HPDE6-E6E7 (cell line): Measurements from ENCODE around the gene MICALL2.

ENCODE experiments used
- DNase-seq: peaks from one replicate; pipeline ENCODE4 v3.0.0; 2011; ENCODE audit warnings: missing footprints; ENCODE audit errors: extremely low spot score

Gene MICALL2

DNA sequence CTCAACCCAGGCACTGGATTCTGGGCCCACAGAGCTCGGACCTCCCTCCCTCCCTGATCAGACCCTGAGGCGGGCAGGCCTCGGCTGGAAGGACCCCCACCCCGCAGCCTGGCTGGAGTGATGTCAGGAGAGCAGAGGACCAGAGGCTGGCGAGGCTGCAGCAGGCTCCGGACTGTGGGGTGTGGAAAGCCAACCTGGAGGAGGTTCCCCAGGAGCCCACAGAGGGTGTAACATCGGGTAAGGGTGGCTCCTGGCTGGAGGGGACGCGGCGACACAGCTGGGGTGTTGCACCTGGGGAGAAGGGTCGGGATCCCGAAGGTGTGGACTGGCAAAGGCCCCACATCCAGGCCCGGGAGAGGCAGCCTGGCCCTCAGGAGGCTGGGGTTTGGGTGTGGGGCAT, 8.9 kb upstream of the MICALL2 start:
- DNase-seq, result no peak

DNA sequence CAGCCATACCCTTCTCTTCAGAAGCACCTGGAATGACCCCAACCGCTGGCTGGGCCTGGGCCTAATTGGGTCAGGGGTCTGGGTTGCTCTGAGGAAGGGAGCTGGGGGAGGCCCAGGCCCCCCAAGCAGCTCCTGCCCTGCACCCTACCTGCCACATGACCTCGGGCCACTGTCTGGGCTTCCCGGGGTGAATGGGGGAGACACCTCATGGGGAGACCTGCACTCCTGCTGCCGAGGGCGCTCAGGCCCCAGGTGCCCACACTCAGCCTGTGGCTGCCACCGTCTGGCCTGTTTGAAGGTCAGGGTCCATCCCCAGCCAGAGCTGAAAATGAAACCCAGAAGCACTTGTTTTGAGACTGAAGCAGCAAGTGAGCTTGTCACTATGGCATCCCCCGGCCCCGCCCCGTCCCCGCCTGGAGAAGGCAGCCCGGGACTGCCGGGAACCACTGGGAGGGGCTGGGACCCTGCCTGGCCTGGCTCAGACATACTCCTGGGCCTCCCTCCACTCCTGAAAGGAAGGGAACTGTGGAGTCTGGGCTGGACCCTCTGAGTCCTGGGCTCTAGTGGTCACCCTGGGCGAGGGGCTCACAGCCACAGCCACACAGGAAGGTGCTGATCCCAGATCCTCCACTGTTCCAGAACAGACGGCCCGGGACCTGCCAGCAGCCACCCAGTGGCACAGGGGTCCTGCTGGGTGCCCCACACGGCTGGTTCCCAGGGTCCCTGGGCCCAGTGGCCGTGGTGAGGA, 7.4 kb upstream of the MICALL2 start:
- DNase-seq, result no peak

GRCh38 chr7:1464694-1465093, 5.4 kb upstream of the MICALL2 start:
- no peak for DNase-seq

DNA sequence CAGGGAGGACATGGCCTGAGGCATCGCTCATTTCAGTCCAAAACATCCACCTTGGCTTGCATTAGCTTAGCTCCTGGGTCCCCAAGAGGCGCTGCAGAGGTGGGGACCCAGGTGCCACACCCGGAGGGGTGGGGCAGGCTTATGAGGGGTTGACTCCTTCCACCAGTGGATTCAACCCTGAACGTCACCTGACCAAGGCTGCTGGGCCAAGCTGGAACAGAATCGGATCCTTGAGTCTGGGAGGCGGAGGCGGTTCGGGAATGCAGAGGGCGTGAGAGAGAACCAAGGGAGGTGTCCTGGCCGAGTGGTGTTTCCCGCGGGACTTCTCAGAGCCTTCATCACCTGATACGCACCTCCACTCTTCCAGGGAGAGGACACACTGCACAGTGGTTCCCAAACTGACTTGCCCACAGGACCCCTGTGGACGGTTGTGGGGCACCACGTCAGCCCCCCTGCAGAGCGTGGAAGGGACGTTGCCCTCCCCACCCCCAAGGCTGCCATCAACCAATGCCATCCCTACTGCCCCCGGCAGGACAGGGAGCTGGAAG, 4.5 kb upstream of the MICALL2 start:
- no peak for DNase-seq

- DNase-seq, result no peak
Measured at GRCh38 chr7:1461646-1462375, 2.5 kb upstream of the MICALL2 start.

DNA sequence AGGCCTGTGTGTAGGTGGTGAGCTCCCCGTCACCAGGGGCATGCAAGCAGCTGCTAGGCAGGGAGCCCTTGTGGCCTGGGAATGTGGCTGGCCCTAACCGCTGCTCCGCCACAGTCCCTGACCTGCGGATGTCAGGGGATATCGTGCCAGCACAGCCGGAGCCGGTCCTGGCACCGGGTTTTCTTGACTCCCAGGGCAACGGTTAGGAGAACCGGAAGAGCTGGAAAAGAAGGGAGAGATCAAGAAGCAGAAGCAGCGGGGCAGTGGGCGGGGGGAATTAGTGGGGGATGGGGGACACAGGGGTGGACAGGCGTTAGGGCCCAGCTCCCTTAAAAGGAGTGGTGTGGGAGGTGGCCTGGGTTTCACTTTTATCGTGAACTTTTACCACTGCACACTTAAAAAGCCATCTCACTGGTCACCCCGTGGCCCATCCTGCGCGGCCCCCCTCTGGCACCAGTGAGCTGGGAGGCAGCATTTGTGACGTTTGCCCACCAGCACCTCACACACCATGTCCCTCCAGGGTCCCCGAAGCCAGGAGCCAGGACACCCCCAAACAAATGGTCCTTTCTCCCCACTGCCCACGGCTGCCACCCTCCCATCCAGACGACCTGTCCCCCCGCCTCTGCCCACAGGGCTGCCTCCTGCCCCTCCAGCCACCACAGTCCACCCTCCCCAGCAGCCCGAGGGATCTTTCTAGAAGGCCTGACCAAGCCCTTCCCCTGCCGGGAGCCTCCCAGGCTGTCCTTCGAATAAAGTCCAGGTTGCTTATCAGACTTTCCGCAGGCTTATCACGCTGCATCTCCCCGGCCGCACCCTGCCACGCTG, 1.8 kb upstream of the MICALL2 start:
- DNase-seq, result no peak

DNA sequence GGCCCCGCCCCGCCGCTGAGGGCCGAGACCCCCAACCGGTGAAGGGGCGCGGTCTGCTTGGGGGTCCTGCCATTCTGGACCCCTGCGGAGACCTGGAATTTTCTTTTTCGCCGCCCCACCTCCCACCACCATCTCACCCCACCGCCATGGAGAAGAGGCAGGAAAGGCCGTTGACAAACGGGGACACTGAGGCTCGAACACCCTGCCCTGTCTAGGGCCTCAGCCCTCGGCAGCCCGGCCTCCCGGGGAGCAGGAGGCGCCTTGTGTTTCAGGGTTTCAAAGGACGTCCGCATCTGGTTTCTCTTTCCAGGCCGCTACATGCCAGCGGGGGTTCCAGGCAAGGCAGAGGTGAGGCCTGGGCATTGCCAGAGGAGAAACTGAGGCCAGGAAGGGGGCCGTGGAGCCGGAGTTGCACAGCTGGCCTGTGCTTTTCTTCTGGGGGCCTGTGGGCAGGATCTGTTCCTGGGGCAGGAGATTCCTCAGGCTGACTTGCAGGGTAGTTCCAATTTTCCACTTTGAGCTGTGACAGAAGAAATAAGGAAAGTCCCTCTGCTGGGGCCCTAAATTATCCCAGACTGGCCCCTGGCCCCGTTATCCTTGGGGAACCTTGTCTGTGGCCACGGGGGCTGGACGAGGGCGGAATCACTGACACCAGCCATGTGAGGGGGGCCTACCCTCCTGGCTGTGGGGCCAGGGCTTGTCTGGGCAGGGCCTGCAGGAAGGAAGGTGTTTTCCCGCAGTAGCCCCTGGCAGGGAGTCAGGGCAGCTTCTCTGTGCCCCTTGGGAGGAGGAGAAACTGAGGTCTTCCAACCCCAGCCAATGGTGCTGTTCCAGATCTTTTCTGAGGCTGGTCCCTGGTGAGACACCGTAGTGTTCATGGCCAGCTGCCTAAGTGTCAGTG, 900 bp upstream of the MICALL2 start:
- no peak for DNase-seq

GRCh38 chr7:1459512-1459892, 232 bp upstream of the MICALL2 start:
- DNase-seq, result peak; percentile 98

- DNase-seq, result no peak
Measured at GRCh38 chr7:1457949-1458682, 1.2 kb downstream of the MICALL2 start.

DNA sequence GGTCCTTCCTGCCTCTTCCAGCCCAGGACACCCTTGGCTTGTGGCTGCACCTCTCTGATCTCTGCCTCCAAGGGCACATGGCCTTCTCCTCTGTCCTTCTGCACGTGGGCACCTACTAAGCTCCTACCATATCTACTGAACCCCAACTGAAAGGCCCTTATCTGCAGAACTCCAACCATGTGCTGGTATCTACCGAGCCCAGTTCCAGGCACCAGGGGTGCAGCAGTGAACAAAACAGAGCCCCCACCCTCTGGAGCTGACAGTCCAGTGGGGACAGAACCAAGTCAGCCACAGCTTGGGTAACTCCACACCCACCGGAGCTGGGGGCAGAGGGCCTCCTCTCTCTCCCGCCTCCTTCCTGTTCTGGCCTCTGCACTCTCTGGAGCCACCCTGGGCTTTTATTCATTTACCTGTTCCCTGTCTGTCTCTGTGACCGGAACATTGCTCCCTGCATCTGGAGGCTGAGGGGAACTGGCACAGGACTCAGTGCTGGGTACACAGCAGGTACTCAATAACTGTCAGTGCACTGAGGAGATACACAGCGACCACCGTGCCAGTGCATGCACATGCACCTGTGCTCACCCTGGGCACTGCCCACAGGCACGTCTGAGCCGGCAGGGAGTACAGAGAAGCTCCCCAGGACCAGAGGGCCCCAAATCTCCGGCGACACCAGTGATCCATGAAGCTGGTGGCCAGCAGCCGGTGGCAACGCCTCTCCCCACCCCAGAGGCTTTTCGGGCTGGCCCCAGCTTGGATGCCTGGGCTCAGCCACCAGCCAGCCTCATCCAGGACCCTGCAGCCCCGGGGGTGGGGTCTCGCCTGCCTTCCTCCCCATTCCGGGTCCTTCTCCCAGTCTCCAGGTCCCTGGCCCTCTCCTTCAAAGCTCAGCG, 2.0 kb downstream of the MICALL2 start:
- DNase-seq, result no peak

DNA sequence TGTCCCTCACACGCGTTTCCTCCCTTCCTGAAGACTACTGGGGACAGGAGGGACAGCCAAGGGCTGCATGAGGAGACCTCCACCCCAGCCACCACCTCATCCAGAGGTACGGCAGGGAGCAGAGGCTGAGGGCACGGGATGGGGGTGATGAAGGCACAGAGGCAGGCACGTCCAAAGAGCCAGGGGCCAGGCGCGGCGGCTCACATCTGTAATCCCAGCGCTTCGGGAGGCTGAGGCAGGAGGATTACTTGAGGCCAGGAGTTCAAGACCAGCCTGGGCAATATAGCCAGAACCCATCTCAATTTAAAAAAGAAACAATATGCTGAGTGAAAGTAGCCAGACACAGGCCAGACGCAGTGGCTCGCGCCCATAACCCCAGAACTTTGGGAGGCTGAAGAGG, 3.3 kb downstream of the MICALL2 start:
- DNase-seq, result no peak

DNA sequence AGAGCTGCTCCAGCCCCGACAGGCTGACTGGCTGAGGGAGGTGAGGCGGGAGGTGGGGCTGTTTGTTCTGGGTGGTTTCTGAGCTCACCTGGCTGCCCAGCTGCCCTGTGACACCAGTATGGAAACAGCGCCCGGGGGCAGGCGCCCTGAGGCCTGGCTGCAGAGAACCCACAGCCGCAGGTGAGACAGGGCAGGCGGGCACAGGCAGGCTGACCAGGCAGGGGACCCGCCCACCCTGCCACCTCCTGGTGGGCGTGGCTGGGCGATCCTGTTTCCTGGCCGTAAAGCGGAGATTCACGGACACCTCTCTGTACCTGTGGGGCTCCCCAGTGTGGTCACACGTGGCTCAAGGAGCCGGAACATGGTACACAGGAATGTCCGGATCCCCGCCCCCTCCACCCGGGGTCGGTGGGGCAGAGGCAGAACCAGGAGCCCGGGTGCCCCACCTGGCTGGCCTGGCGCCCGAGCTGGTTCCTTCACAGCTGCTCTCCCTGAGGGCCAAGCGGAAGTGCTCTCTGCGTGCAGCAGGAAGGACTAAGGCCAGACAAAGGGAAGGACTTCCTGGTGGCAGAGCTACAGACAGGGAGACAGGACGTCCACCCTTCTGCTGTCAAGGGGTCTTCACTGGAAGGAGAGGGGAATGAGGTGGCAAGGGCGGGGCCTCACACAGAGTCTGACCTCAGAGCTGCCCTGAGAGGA, 3.9 kb downstream of the MICALL2 start:
- peak; percentile 84 for DNase-seq

DNA sequence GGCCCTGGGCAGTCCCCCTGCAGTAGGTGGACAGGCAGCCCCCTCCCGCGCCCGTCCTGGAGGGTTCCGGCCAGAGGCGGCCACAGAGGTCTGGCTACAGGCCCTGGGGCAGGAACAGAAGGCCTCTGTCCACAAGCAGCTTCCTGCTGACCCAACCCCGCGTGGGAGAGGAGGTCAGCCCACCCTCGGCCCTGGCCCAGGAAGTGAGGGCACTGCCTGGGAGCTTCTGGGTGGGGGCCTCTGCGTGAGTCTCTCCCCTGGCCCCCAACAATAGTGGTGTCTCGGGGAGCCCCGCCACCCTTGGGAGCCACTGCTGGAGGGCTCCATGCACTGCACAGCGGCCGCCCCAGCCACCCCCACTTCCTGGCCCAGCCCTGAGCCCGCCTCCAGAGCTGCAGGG, 4.7 kb downstream of the MICALL2 start:
- no peak for DNase-seq

DNA sequence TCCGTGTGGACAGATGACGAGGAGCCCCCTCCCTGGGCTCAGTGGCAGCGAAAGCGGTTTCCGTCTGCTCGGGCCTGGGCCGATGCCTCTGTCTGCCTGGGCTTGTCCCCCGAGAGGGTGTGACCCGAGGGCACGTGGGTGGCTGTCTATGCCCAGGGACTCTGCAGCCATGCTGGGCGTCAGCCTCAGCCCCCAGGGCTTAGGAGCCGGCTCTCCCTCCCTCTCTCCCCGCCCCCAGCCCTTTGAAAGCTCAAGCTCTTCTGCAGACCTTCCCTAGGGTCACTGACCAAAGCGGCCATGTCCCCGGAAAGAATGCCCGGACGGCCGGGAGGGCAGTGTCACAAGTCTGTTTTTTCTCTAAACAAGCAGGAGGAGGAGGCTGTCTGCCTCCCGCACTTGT, 7.1 kb downstream of the MICALL2 start:
- DNase-seq, result no peak

DNA sequence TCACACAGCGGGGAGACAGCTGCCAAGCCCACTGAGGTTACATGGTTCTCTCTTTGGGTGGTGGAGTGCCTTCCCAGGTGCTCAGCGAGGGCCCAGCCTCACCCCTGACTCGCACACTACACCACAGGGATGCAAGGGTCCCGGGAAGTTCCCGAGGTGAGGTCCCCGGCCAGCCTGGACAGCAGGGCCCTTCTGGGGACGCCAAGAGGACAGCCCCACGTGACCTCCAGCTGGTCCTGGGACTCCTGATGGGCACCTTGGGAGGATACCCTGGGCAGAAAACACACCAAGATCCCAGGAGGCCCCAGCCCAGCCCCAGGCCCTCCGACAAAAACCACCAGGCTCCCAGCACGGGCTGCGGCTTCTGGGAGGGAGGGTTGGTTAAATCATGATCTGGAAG, 8.3 kb downstream of the MICALL2 start:
- DNase-seq, result no peak

DNA sequence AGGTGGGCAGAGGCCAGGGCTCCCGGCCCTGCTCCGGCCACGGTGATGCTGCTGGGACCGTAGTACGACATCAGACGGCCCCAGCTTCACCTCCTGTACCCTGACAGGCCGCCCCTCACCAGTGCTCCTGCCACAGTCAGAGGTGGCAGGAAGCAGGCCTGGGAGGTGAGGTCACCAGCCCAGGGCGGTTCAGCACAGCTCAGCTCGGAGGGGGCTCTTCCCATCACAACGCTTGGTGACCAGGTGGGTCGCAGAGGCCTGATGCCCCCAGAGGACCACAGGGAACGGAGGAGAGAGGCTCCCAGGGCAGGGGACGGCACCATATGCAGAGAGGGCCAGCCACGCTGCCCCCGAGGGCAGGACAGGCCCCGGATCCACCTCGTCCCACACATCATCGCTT, 8.8 kb downstream of the MICALL2 start:
- DNase-seq, result no peak

- DNase-seq, result no peak
Measured at GRCh38 chr7:1449951-1450350, 9.3 kb downstream of the MICALL2 start.

- DNase-seq, result no peak
Measured at GRCh38 chr7:1449501-1449900, 9.8 kb downstream of the MICALL2 start.

- no peak for DNase-seq
Measured at GRCh38 chr7:1448958-1449357, 10.3 kb downstream of the MICALL2 start.
